ENCODE data around the gene CRTC1.
"Not testable (repeated sequence)": the region's sequence is repeated elsewhere in the genome, so short reads cannot be mapped to it uniquely, and the experiment has no call there.

CRTC1 gene

GRCh38 chr19:18803550-18804138 lies 120.2 kb downstream of the CRTC1 start:
- WGBS, result 88% methylated on average over 5 of the region's 5 CpGs
- Histone ChIP-seq H3K27me3 (ENCODE audit: insufficient read depth, low read length) (peaks cover 26% of the 10 kb centered on the region), H3K4me1 (ENCODE audit: insufficient read depth, low read length) (no peaks in the 10 kb centered on the region)

GRCh38 chr19:18804139-18804601 lies 120.7 kb downstream of the CRTC1 start:
- no peak overlapping the region for H3K27ac ChIP-seq (ENCODE audit: low read depth, low read length)
- no peaks in the 10 kb centered on the region for H3K36me3 ChIP-seq (ENCODE audit: insufficient read depth, low read length)
- 91% methylated on average over 15 of the region's 15 CpGs for WGBS
- no peaks in the 10 kb centered on the region for H3K4me1 ChIP-seq (ENCODE audit: insufficient read depth, low read length)
- H3K4me3 ChIP-seq (ENCODE audit: low read length), result no peak overlapping the region
- peaks cover 20% of the 10 kb centered on the region for H3K27me3 ChIP-seq (ENCODE audit: insufficient read depth, low read length)
- no peak overlapping the region for H3K9ac ChIP-seq (ENCODE audit: low read depth, low read length)
- no peaks in the 10 kb centered on the region for H3K9me3 ChIP-seq (ENCODE audit: insufficient read depth, low read depth, low read length)

More at GRCh38 chr19:18803550-18804138, 120.2 kb downstream of the CRTC1 start:
- H3K9ac ChIP-seq (ENCODE audit: low read depth, low read length), result no peak overlapping the region
- H3K27ac ChIP-seq (ENCODE audit: low read depth, low read length), result no peak overlapping the region
- H3K4me3 ChIP-seq (ENCODE audit: low read length), result no peak overlapping the region
- H3K9me3 ChIP-seq (ENCODE audit: insufficient read depth, low read depth, low read length), result no peaks in the 10 kb centered on the region
- H3K36me3 ChIP-seq (ENCODE audit: insufficient read depth, low read length), result no peaks in the 10 kb centered on the region

- Histone ChIP-seq H3K4me1 (ENCODE audit: insufficient read depth, low read length) (no peaks in the 10 kb centered on the region), H3K9me3 (ENCODE audit: insufficient read depth, low read depth, low read length) (no peaks in the 10 kb centered on the region), H3K27ac (ENCODE audit: low read depth, low read length) (no peak overlapping the region), H3K4me3 (ENCODE audit: low read length) (no peak overlapping the region), H3K27me3 (ENCODE audit: insufficient read depth, low read length) (peaks cover 17% of the 10 kb centered on the region), H3K9ac (ENCODE audit: low read depth, low read length) (no peak overlapping the region), H3K36me3 (ENCODE audit: insufficient read depth, low read length) (no peaks in the 10 kb centered on the region)
- WGBS, result 86% methylated on average over 8 of the region's 8 CpGs
These were observed 121.2 kb downstream of the CRTC1 start for GRCh38 chr19:18804643-18805042.

GRCh38 chr19:18807861-18808331 lies 124.4 kb downstream of the CRTC1 start:
- 86% methylated on average over 19 of the region's 19 CpGs for WGBS
- no peak overlapping the region for H3K27ac ChIP-seq (ENCODE audit: low read depth, low read length)
- H3K27me3 ChIP-seq (ENCODE audit: insufficient read depth, low read length), result peaks cover 10% of the 10 kb centered on the region
- no peak overlapping the region for H3K4me3 ChIP-seq (ENCODE audit: low read length)
- no peaks in the 10 kb centered on the region for H3K9me3 ChIP-seq (ENCODE audit: insufficient read depth, low read depth, low read length)
- H3K9ac ChIP-seq (ENCODE audit: low read depth, low read length), result no peak overlapping the region
- H3K4me1 ChIP-seq (ENCODE audit: insufficient read depth, low read length), result no peaks in the 10 kb centered on the region
- H3K36me3 ChIP-seq (ENCODE audit: insufficient read depth, low read length), result no peaks in the 10 kb centered on the region

DNA sequence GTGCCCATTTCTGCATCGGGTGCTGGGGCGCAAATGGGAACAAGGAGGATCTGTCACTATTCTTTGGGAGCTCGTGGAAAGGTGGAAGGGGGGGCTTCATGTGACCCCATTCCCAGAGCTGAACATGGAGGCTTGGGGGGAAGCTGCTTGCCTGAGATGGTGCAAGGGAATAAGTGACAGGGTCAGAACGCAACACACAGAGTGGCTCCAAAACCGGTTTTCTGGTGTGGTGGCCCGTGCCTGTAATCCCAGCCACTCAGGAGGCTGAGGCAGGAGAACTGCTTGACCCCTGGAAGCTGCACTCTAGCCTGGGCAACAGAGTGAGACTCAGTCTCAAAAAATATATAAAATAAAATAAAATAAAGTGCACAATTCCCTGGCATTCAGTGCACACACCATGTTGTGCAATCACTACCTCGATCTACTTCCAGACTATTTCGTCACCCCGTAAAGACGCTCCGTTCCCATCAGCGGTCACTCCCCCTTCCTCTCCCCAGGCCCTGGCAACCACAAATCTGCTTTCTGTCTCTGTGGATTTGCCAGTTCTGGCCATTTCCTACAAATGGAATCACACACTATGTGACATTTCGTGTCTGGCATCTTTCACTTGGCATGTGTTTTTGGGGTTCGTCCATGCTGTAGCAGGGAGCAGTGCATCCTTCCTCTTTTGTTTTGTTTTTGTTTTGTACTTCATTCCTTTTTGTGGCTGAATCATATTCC lies 125.8 kb downstream of the CRTC1 start:
- H3K36me3 ChIP-seq (ENCODE audit: insufficient read depth, low read length), result no peaks in the 10 kb centered on the region
- H3K27ac ChIP-seq (ENCODE audit: low read depth, low read length), result no peak overlapping the region

GRCh38 chr19:18811638-18812037 lies 128.2 kb downstream of the CRTC1 start:
- H3K27ac ChIP-seq (ENCODE audit: low read depth, low read length); H3K9me3 ChIP-seq (ENCODE audit: insufficient read depth, low read depth, low read length); H3K4me1 ChIP-seq (ENCODE audit: insufficient read depth, low read length); H3K4me3 ChIP-seq (ENCODE audit: low read length); H3K36me3 ChIP-seq (ENCODE audit: insufficient read depth, low read length); H3K9ac ChIP-seq (ENCODE audit: low read depth, low read length): not testable (repeated sequence)
- WGBS, result 94% methylated on average over 5 of the region's 5 CpGs
- peaks cover 17% of the 10 kb centered on the region for H3K27me3 ChIP-seq (ENCODE audit: insufficient read depth, low read length)

More for the DNA sequence above, 125.8 kb downstream of the CRTC1 start:
- no peaks in the 10 kb centered on the region for H3K4me1 ChIP-seq (ENCODE audit: insufficient read depth, low read length)
- no peak overlapping the region for H3K4me3 ChIP-seq (ENCODE audit: low read length)
- WGBS, result 83% methylated on average over 14 of the region's 14 CpGs
- no peaks in the 10 kb centered on the region for H3K9me3 ChIP-seq (ENCODE audit: insufficient read depth, low read depth, low read length)
- H3K9ac ChIP-seq (ENCODE audit: low read depth, low read length), result no peak overlapping the region
- H3K27me3 ChIP-seq (ENCODE audit: insufficient read depth, low read length), result peaks cover 17% of the 10 kb centered on the region

DNA sequence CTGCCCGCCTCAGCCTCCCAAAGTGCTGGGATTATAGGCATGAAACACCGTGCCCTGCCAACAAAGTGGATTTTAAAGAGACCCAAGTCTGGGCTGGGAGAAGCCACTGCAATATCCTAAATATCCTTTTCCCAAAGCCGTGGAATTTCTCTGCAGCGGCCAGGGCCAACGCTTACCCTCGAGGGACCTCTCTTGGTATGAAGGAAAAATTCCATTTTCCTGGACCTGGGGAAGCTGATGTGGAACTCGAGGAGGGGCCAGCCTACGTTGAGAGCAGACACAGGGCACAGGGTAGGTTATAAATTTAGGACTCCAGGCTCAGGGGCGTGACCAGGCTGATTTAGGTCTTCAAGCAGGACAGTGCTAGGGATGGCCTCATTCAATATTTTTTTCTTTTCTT lies 130.6 kb downstream of the CRTC1 start:
- peaks cover 17% of the 10 kb centered on the region for H3K27me3 ChIP-seq (ENCODE audit: insufficient read depth, low read length)
- no peak overlapping the region for H3K27ac ChIP-seq (ENCODE audit: low read depth, low read length)
- WGBS, result 78% methylated on average over 9 of the region's 9 CpGs
- H3K9me3 ChIP-seq (ENCODE audit: insufficient read depth, low read depth, low read length), result no peaks in the 10 kb centered on the region
- H3K9ac ChIP-seq (ENCODE audit: low read depth, low read length), result no peak overlapping the region
- no peaks in the 10 kb centered on the region for H3K4me1 ChIP-seq (ENCODE audit: insufficient read depth, low read length)
- no peak overlapping the region for H3K4me3 ChIP-seq (ENCODE audit: low read length)
- H3K36me3 ChIP-seq (ENCODE audit: insufficient read depth, low read length), result no peaks in the 10 kb centered on the region

- no peaks in the 10 kb centered on the region for H3K36me3 ChIP-seq (ENCODE audit: insufficient read depth, low read length)
- WGBS, result 92% methylated on average over 5 of the region's 5 CpGs
- no peak overlapping the region for H3K27ac ChIP-seq (ENCODE audit: low read depth, low read length)
These were observed 132.2 kb downstream of the CRTC1 start for GRCh38 chr19:18815673-18816072.

GRCh38 chr19:18816645-18817044 lies 133.2 kb downstream of the CRTC1 start:
- H3K4me3 ChIP-seq (ENCODE audit: low read length); H3K9me3 ChIP-seq (ENCODE audit: insufficient read depth, low read depth, low read length); H3K36me3 ChIP-seq (ENCODE audit: insufficient read depth, low read length); H3K4me1 ChIP-seq (ENCODE audit: insufficient read depth, low read length); H3K27ac ChIP-seq (ENCODE audit: low read depth, low read length); H3K9ac ChIP-seq (ENCODE audit: low read depth, low read length): not testable (repeated sequence)
- H3K27me3 ChIP-seq (ENCODE audit: insufficient read depth, low read length), result peaks cover 17% of the 10 kb centered on the region
- 94% methylated on average over 4 of the region's 4 CpGs for WGBS

More at GRCh38 chr19:18815673-18816072, 132.2 kb downstream of the CRTC1 start:
- H3K9me3 ChIP-seq (ENCODE audit: insufficient read depth, low read depth, low read length), result no peaks in the 10 kb centered on the region
- no peak overlapping the region for H3K9ac ChIP-seq (ENCODE audit: low read depth, low read length)
- H3K27me3 ChIP-seq (ENCODE audit: insufficient read depth, low read length), result peaks cover 17% of the 10 kb centered on the region
- H3K4me3 ChIP-seq (ENCODE audit: low read length), result no peak overlapping the region
- no peaks in the 10 kb centered on the region for H3K4me1 ChIP-seq (ENCODE audit: insufficient read depth, low read length)

DNA sequence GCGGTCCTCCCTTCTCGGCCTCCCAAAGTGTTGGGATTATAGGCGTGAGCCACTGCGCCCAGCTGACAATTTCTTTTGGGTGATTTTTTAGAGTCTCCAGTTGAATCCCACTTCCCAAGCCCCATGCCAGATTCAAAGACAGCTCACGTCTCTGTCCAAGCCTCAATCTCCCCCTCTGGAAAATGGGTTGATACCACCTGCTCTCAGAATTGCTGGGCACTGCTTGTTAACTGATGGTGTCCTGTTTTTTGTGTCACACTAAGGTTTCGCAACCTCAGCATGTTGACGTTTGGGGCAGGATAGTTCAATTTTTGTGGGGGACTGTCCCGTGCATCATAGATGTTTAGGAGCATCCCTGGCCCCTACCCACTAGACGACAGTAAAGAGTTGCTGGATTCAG lies 134.1 kb downstream of the CRTC1 start:
- H3K9ac ChIP-seq (ENCODE audit: low read depth, low read length), result no peak overlapping the region
- no peaks in the 10 kb centered on the region for H3K4me1 ChIP-seq (ENCODE audit: insufficient read depth, low read length)
- no peaks in the 10 kb centered on the region for H3K9me3 ChIP-seq (ENCODE audit: insufficient read depth, low read depth, low read length)
- WGBS, result 90% methylated on average over 9 of the region's 9 CpGs
- peaks cover 9% of the 10 kb centered on the region for H3K27me3 ChIP-seq (ENCODE audit: insufficient read depth, low read length)
- no peaks in the 10 kb centered on the region for H3K36me3 ChIP-seq (ENCODE audit: insufficient read depth, low read length)
- H3K4me3 ChIP-seq (ENCODE audit: low read length), result no peak overlapping the region
- H3K27ac ChIP-seq (ENCODE audit: low read depth, low read length), result no peak overlapping the region

GRCh38 chr19:18828786-18829185 lies 145.3 kb downstream of the CRTC1 start:
- H3K27me3 ChIP-seq (ENCODE audit: insufficient read depth, low read length), result peaks cover 11% of the 10 kb centered on the region; the same call in 1 of the 2 replicates
- peaks cover 3% of the 10 kb centered on the region for H3K4me1 ChIP-seq (ENCODE audit: insufficient read depth, low read length)
- H3K9me3 ChIP-seq (ENCODE audit: insufficient read depth, low read depth, low read length), result peaks cover 5% of the 10 kb centered on the region; the same call in 1 of the 2 replicates
- H3K9ac ChIP-seq (ENCODE audit: low read depth, low read length), result no peak overlapping the region
- WGBS, result 63% methylated on average over 6 of the region's 6 CpGs
- no peak overlapping the region for H3K4me3 ChIP-seq (ENCODE audit: low read length)
- H3K27ac ChIP-seq (ENCODE audit: low read depth, low read length), result no peak overlapping the region
- no peaks in the 10 kb centered on the region for H3K36me3 ChIP-seq (ENCODE audit: insufficient read depth, low read length)
